Endothelial cell (in vitro differentiated cells): ENCODE measurements around the gene UTF1. TPM values are rescaled to one million over a fixed set of nuclear protein-coding genes. Genes with fewer than 3 reads are reported as not detected.

Source experiments
- DNase-seq: peaks from one replicate; pipeline ENCODE4 v3.0.0; 2021; ENCODE audit warnings: low spot score
- H3K27ac Mint-ChIP-seq: one replicate; pipeline ENCODE4 v1.8.0; 2021; ENCODE audit warnings: mixed read lengths, inconsistent platforms; ENCODE audit not compliant: unreplicated experiment
- H3K27me3 Mint-ChIP-seq: one replicate; pipeline ENCODE4 v1.8.0; 2021; ENCODE audit warnings: mild to moderate bottlenecking, moderate library complexity, mixed read lengths, inconsistent platforms; ENCODE audit not compliant: unreplicated experiment
- H3K36me3 Mint-ChIP-seq: one replicate; pipeline ENCODE4 v1.8.0; 2021; ENCODE audit warnings: mild to moderate bottlenecking, low read depth, mixed read lengths, inconsistent platforms; ENCODE audit not compliant: unreplicated experiment
- H3K4me1 Mint-ChIP-seq: one replicate; pipeline ENCODE4 v1.8.0; 2021; ENCODE audit warnings: mild to moderate bottlenecking, mixed read lengths, inconsistent platforms; ENCODE audit not compliant: unreplicated experiment
- H3K4me3 Mint-ChIP-seq: one replicate; pipeline ENCODE4 v1.8.0; 2021; ENCODE audit warnings: mild to moderate bottlenecking, mixed read lengths, inconsistent platforms; ENCODE audit not compliant: unreplicated experiment
- H3K9me3 Mint-ChIP-seq: one replicate; pipeline ENCODE4 v1.8.0; 2021; ENCODE audit warnings: mixed read lengths, inconsistent platforms; ENCODE audit not compliant: unreplicated experiment
- CTCF ChIP-seq: fragments of 200-600 bp; sonication (generic); IDR thresholded peaks from one replicate; pipeline ENCODE4 v1.5.0; 2021; ENCODE audit warnings: antibody characterized with exemption; ENCODE audit not compliant: unreplicated experiment
- total RNA-seq: library from RNA; stranded (reverse); fragmentation: NEBNext Ultra II Directional; extraction: Animal tissue kit (Norgen Biotek cat#: 25700); gene quantifications from one replicate; pipeline ENCODE4 v1.2.1, GENCODE V29; 2021; ENCODE audit not compliant: unreplicated experiment

UTF1 gene
- total RNA-seq, 1 donor from 2014 or later = 0.38 TPM

GRCh38 chr10:133183646-133184378, 46.2 kb upstream of the UTF1 start:
- Mint-ChIP-seq H3K36me3 (no peaks in the 10 kb centered on the region), H3K27me3 (peaks cover 8% of the 10 kb centered on the region), H3K4me1 (no peaks in the 10 kb centered on the region), H3K27ac (no peak overlapping the region), H3K4me3 (no peak overlapping the region), H3K9me3 (no peaks in the 10 kb centered on the region)
- no peak for DNase-seq
- TF ChIP-seq CTCF = no peak

GRCh38 chr10:133184591-133185244, 45.3 kb upstream of the UTF1 start:
- H3K36me3 Mint-ChIP-seq = no peaks in the 10 kb centered on the region

GRCh38 chr10:133185421-133185820, 44.6 kb upstream of the UTF1 start:
- H3K27me3 Mint-ChIP-seq = peaks cover 10% of the 10 kb centered on the region
- no peaks in the 10 kb centered on the region for H3K9me3 Mint-ChIP-seq
- no peak for DNase-seq
- TF ChIP-seq CTCF = no peak
- H3K36me3 Mint-ChIP-seq = no peaks in the 10 kb centered on the region
- no peak overlapping the region for H3K4me3 Mint-ChIP-seq
- no peak overlapping the region for H3K27ac Mint-ChIP-seq
- H3K4me1 Mint-ChIP-seq = no peaks in the 10 kb centered on the region

More at GRCh38 chr10:133184591-133185244, 45.3 kb upstream of the UTF1 start:
- H3K4me1 Mint-ChIP-seq = no peaks in the 10 kb centered on the region
- no peak overlapping the region for H3K4me3 Mint-ChIP-seq
- TF ChIP-seq CTCF = no peak
- H3K9me3 Mint-ChIP-seq = no peaks in the 10 kb centered on the region
- H3K27me3 Mint-ChIP-seq = peaks cover 8% of the 10 kb centered on the region
- no peak overlapping the region for H3K27ac Mint-ChIP-seq
- DNase-seq = no peak

GRCh38 chr10:133185916-133186315, 44.1 kb upstream of the UTF1 start:
- Mint-ChIP-seq H3K27me3 (peaks cover 10% of the 10 kb centered on the region), H3K4me1 (no peaks in the 10 kb centered on the region), H3K4me3 (no peak overlapping the region), H3K36me3 (no peaks in the 10 kb centered on the region), H3K27ac (no peak overlapping the region), H3K9me3 (no peaks in the 10 kb centered on the region)
- TF ChIP-seq CTCF = no peak
- no peak for DNase-seq

- H3K27ac Mint-ChIP-seq = no peak overlapping the region
- H3K4me1 Mint-ChIP-seq = no peaks in the 10 kb centered on the region
- no peak for DNase-seq
- H3K27me3 Mint-ChIP-seq = peaks cover 10% of the 10 kb centered on the region
- no peak overlapping the region for H3K4me3 Mint-ChIP-seq
- H3K9me3 Mint-ChIP-seq = no peaks in the 10 kb centered on the region
- no peaks in the 10 kb centered on the region for H3K36me3 Mint-ChIP-seq
- no peak for TF ChIP-seq CTCF
Observed at GRCh38 chr10:133186416-133187090, 43.5 kb upstream of the UTF1 start.
